Caco-2 (cell line): ENCODE measurements around the gene ARFGAP1. TPM values are rescaled to one million over a fixed set of nuclear protein-coding genes. Genes with fewer than 3 reads are reported as not detected.

Experiments
- BruUV-seq: library from RNA; stranded (reverse); fragments of 400-500 nt; replicated peaks from 2 replicates; lab custom pipeline; 2021; lab: Mats Ljungman, UMichigan
- CTCF ChIA-PET: fragments of 300-600 bp; sonication (Branson Sonifier 250); formaldehyde crosslinking; loops from one replicate; lab custom pipeline; 2022; ENCODE audit warnings: antibody characterized with exemption; lab: Charles Lee
- POLR2A ChIA-PET: fragments of 300-600 bp; sonication (Branson Sonifier 250); formaldehyde crosslinking; loops from one replicate; lab custom pipeline; 2022; ENCODE audit warnings: antibody characterized with exemption; lab: Charles Lee
- DNase-seq, 2 experiments: peaks; one replicate each; pipeline versions ENCODE4 v3.0.0 to v3.0.0-alpha.2; 2020 to 2022
- H3K27me3 ChIP-seq: replicated peaks from 2 replicates; pipeline ENCODE4 v1.6.0; 2011; ENCODE audit warnings: low read length; ENCODE audit not compliant: control insufficient read depth, insufficient read depth
- H3K36me3 ChIP-seq: 2 replicates; pipeline ENCODE4 v1.5.1; 2011; ENCODE audit warnings: low read length; ENCODE audit not compliant: control insufficient read depth, insufficient read depth
- H3K4me1 ChIP-seq: fragments of 250-450 bp; sonication (Bioruptor Pico); 2 replicates; pipeline ENCODE4 v1.5.1; 2020; ENCODE audit warnings: mild to moderate bottlenecking
- H3K4me3 ChIP-seq: 2 replicates; pipeline ENCODE4 v1.5.1; 2011; ENCODE audit warnings: low read depth, mild to moderate bottlenecking, control low read depth, low read length
- H3K9me3 ChIP-seq: fragments of 250-450 bp; sonication (Bioruptor Pico); 2 replicates; pipeline ENCODE4 v1.5.1; 2020; ENCODE audit warnings: mild to moderate bottlenecking, moderate library complexity
- H3K27ac Mint-ChIP-seq: one replicate; pipeline ENCODE4 v1.8.0; 2022; ENCODE audit warnings: mixed read lengths; ENCODE audit not compliant: unreplicated experiment
- H3K27me3 Mint-ChIP-seq: one replicate; pipeline ENCODE4 v1.8.0; 2022; ENCODE audit warnings: mixed read lengths; ENCODE audit not compliant: insufficient read depth, unreplicated experiment
- H3K36me3 Mint-ChIP-seq: one replicate; pipeline ENCODE4 v1.8.0; 2022; ENCODE audit warnings: mild to moderate bottlenecking, mixed read lengths; ENCODE audit not compliant: insufficient read depth, unreplicated experiment
- H3K4me1 Mint-ChIP-seq: one replicate; pipeline ENCODE4 v1.8.0; 2022; ENCODE audit warnings: low read depth, mixed read lengths; ENCODE audit not compliant: unreplicated experiment
- H3K4me3 Mint-ChIP-seq: one replicate; pipeline ENCODE4 v1.8.0; 2022; ENCODE audit warnings: mild to moderate bottlenecking, moderate library complexity, mixed read lengths; ENCODE audit not compliant: unreplicated experiment
- H3K9me3 Mint-ChIP-seq: one replicate; pipeline ENCODE4 v1.8.0; 2022; ENCODE audit warnings: mixed read lengths; ENCODE audit not compliant: unreplicated experiment
- intact Hi-C: fragments of 100-400 bp; cut with micrococcal nuclease; formaldehyde crosslinking; loops from one replicate; pipeline ENCODE4 v1.10.0; 2022; ENCODE audit not compliant: unreplicated experiment
- total RNA-seq: library from RNA; stranded (reverse); gene quantifications from 2 replicates; pipeline ENCODE4 v1.2.3, GENCODE V29; 2022
- TF ChIP-seq, protein P1 (sequence below), 2 experiments: fragments of 200-600 bp in 1 of 2; IDR thresholded peaks; 1 replicate in 1 of 2; 2 replicates in 1 of 2; pipeline versions ENCODE4 v1.5.1 to v1.8.0; 2011 to 2022; ENCODE audit warnings: antibody characterized with exemption in 1 of 2, control low read depth in 1 of 2, inconsistent platforms in 1 of 2, low read depth in 1 of 2, low read length in 1 of 2, mild to moderate bottlenecking in 1 of 2, moderate library complexity in 1 of 2; ENCODE audit not compliant: insufficient read depth in 1 of 2, severe bottlenecking in 1 of 2, unreplicated experiment in 1 of 2

ARFGAP1 gene
- total RNA-seq, 1 experiment from 2014 or later: 275 TPM

DNA sequence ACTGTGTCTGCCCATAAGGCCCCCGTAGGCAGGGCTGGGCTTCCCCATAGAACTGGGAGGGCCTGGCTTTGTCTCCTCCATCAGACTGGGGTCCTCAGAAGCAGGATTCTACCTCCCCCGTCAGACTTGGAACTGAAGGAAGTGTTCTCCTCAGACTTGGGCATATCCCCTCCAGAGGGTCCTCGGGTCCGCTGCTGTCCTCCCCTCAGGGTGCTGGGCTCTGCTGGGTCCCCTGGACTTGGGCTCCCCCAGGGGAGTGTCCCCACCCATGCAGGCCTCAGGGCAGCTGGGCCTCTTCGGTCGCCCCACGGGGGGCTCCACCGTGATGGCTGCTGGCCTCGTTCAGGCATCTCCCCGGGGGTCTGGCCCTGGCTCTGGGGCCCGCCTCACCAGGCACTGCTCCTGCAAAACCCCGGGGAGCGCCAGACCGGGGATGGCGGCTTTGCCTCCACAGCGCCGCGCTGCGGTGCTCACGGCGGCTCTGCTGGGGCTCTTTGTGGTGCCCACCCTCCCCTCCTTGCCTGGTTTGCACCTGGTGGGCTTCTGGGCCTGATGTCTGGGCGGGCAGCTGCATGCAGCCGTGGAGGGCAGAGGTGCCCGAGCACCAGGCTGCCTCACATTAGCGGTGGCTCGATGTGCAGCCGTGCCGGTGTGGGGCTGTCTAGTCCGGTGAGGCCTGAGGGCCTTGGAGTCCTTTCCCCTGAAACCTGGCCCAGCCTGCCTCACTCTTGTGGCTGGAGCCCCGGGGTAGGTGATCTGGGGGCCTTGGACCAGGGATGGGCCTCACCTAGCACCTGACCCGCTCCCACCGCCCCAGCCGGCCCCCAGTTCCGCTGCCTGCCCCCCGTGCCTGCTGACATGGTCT lies 34.3 kb downstream of the ARFGAP1 start:
- POLR2A ChIA-PET: no interaction called here
- no peaks in the 10 kb centered on the region for H3K27me3 ChIP-seq
- no TSS peak for BruUV-seq
- TF ChIP-seq, protein P1, sequence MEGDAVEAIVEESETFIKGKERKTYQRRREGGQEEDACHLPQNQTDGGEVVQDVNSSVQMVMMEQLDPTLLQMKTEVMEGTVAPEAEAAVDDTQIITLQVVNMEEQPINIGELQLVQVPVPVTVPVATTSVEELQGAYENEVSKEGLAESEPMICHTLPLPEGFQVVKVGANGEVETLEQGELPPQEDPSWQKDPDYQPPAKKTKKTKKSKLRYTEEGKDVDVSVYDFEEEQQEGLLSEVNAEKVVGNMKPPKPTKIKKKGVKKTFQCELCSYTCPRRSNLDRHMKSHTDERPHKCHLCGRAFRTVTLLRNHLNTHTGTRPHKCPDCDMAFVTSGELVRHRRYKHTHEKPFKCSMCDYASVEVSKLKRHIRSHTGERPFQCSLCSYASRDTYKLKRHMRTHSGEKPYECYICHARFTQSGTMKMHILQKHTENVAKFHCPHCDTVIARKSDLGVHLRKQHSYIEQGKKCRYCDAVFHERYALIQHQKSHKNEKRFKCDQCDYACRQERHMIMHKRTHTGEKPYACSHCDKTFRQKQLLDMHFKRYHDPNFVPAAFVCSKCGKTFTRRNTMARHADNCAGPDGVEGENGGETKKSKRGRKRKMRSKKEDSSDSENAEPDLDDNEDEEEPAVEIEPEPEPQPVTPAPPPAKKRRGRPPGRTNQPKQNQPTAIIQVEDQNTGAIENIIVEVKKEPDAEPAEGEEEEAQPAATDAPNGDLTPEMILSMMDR (IDR thresholded peaks at IDR 0.05; ENCODE audit: insufficient read depth in 1 of 2, low read depth in 1 of 2, low read length in 1 of 2, severe bottlenecking in 1 of 2, unreplicated experiment in 1 of 2): no peak
- H3K27me3 Mint-ChIP-seq: peaks cover 10% of the 10 kb centered on the region
- no peak for DNase-seq
- H3K9me3 Mint-ChIP-seq: peaks cover 2% of the 10 kb centered on the region
- H3K4me3 Mint-ChIP-seq: no peak overlapping the region
- H3K36me3 ChIP-seq: no peaks in the 10 kb centered on the region
- CTCF ChIA-PET: interaction anchor here (4.7 kb wide), 1 partner anchor 75 kb away, joined by 135 read pairs; no protein-coding TSS in a partner anchor
- intact Hi-C loops: loop anchor here (10.0 kb wide), 1 partner anchor 178 kb away; no protein-coding TSS in a partner anchor
- H3K9me3 ChIP-seq: peaks cover 2% of the 10 kb centered on the region; the same call in 1 of the 2 replicates
- no peak overlapping the region for H3K4me3 ChIP-seq
- no peaks in the 10 kb centered on the region for H3K4me1 Mint-ChIP-seq
- no peak overlapping the region for H3K27ac Mint-ChIP-seq
- no peaks in the 10 kb centered on the region for H3K4me1 ChIP-seq
- H3K36me3 Mint-ChIP-seq: no peaks in the 10 kb centered on the region

DNA sequence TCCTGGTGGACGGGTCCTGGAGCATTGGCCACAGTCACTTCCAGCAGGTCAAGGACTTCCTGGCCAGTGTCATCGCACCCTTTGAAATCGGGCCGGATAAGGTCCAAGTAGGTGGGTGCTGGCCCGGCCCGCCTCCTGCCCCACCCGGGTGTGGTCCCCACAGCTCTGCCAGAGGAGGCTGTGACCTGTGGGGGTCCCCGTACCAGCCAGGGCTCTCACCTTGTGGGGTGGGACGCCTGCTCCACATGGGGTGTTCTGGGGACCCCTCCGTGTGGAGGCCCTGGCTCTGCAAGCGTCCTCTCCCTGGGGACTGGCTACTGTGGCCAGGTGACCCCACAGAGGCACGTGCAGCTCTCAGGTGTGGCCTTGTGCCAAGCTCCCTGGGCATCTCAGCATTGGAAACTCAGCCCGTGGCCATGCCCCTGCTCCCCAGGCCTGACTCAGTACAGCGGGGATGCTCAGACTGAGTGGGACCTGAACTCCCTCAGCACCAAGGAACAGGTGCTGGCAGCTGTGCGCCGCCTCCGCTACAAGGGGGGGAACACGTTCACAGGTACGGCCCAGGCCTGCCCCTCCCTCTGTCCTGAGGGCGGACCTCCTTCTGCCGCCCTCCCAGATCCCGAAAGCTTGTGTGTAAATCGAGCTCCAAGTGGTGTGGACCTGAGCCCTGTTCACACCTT lies 35.1 kb downstream of the ARFGAP1 start:
- H3K36me3 Mint-ChIP-seq: no peaks in the 10 kb centered on the region
- ChIA-PET POLR2A (no interaction called here), CTCF (interaction anchor here (4.7 kb wide), 1 partner anchor 74 kb away, joined by 135 read pairs; no protein-coding TSS in a partner anchor)
- peaks cover 4% of the 10 kb centered on the region for H3K27me3 Mint-ChIP-seq
- no peaks in the 10 kb centered on the region for H3K9me3 Mint-ChIP-seq
- H3K4me1 Mint-ChIP-seq: no peaks in the 10 kb centered on the region
- H3K4me3 ChIP-seq: no peak overlapping the region
- H3K36me3 ChIP-seq: no peaks in the 10 kb centered on the region
- TF ChIP-seq, protein P1 (IDR thresholded peaks at IDR 0.05; ENCODE audit: insufficient read depth in 1 of 2, low read depth in 1 of 2, low read length in 1 of 2, severe bottlenecking in 1 of 2, unreplicated experiment in 1 of 2): no peak
- intact Hi-C loops: loop anchor here (10.0 kb wide), 1 partner anchor 177 kb away; no protein-coding TSS in a partner anchor
- no peak overlapping the region for H3K4me3 Mint-ChIP-seq
- no peaks in the 10 kb centered on the region for H3K9me3 ChIP-seq
- DNase-seq: no peak
- BruUV-seq: no TSS peak
- no peak overlapping the region for H3K27ac Mint-ChIP-seq
- no peaks in the 10 kb centered on the region for H3K27me3 ChIP-seq
- H3K4me1 ChIP-seq: no peaks in the 10 kb centered on the region

DNA sequence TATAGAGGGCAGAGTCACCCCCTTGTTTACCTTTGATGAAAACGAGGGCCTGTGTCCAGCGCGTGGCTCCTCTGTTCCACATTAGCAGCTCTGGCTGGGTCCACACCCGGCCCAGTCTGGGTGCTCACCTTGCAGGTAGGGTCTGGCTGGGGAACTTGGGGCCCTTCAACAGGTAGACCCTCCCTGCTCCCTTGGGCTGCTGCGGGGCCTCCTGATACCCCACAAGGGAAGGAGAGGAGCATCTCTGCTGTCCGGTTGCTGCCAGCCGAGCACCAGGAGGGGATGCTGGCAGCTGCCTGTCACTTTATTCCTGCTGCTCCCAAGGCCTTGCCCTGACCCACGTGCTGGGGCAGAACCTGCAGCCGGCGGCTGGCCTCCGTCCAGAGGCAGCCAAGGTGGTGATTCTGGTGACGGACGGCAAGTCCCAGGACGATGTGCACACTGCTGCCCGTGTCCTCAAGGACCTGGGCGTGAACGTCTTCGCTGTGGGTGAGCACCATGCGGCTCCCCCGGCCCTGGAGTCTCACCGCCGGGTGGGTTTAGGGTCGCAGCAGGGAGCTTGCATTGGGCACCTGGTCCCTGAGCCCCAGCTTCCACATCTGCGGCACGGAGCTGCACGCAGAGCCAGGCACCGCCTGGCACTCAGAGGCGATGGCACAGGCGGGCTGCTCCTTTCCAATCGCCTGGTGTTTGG lies 35.8 kb downstream of the ARFGAP1 start:
- TF ChIP-seq, protein P1 (IDR thresholded peaks at IDR 0.05; ENCODE audit: insufficient read depth in 1 of 2, low read depth in 1 of 2, low read length in 1 of 2, severe bottlenecking in 1 of 2, unreplicated experiment in 1 of 2): no peak
- Mint-ChIP-seq H3K9me3 (no peaks in the 10 kb centered on the region), H3K27me3 (peaks cover 3% of the 10 kb centered on the region), H3K4me3 (no peak overlapping the region), H3K27ac (no peak overlapping the region), H3K4me1 (no peaks in the 10 kb centered on the region), H3K36me3 (no peaks in the 10 kb centered on the region)
- H3K27me3 ChIP-seq: no peaks in the 10 kb centered on the region
- ChIA-PET POLR2A (no interaction called here), CTCF (interaction anchor here (1.4 to 4.7 kb wide), 7 partner anchors 9 to 85 kb away, joined by 4 to 135 read pairs (median 7); partner anchors contain the start of gene ARFGAP1)
- intact Hi-C loops: loop anchor here (10.0 kb wide), 1 partner anchor 176 kb away; no protein-coding TSS in a partner anchor
- no peak overlapping the region for H3K4me3 ChIP-seq
- BruUV-seq: no TSS peak
- no peak for DNase-seq
- H3K4me1 ChIP-seq: no peaks in the 10 kb centered on the region
- no peaks in the 10 kb centered on the region for H3K9me3 ChIP-seq
- H3K36me3 ChIP-seq: no peaks in the 10 kb centered on the region
